Prostate gland (tissue), 2 donors: ENCODE data around the gene TEC.

Experiments used
- POLR2A ChIP-seq: fragments of 450-650 bp; IDR thresholded peaks from one replicate; pipeline ENCODE4 v1.6.1; 2016; ENCODE audit warnings: antibody characterized with exemption, mild to moderate bottlenecking
- POLR2AphosphoS5 ChIP-seq: sonication (generic); formaldehyde crosslinking; IDR thresholded peaks from one replicate; pipeline ENCODE4 v1.6.1; 2017; ENCODE audit warnings: antibody characterized with exemption
- TF ChIP-seq, protein P1 (sequence below), 4 experiments: fragments of 200-600 bp in 2 of 4; fragments of 450-650 bp in 2 of 4; sonication (generic) in 2 of 4; IDR thresholded peaks; 1 replicate in 3 of 4; 2 replicates in 1 of 4; pipeline ENCODE4 v1.5.1; 2016 to 2019; ENCODE audit warnings: antibody characterized with exemption in 4 of 4, mild to moderate bottlenecking in 2 of 4, moderate library complexity in 2 of 4

DNA sequence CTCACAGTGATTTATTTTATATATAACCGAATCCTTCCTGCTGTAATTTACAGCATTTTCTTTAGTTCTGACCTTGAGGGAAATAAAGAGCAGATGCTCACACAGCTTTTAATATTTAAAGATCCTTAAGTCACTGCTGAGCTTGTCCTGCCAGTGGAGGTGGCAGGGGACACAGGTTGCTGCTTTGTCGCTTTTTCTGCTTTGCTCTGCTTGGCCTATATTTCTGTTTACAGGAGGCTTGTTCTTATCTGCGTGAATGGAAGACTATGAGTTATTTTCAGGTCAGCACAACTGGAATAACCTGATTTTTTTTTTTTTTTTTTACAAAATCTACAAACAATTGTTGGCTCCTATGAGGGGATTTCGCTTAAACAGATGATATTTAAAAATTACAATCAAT lies 137.9 kb downstream of the TEC start:
- TF ChIP-seq, protein P1, sequence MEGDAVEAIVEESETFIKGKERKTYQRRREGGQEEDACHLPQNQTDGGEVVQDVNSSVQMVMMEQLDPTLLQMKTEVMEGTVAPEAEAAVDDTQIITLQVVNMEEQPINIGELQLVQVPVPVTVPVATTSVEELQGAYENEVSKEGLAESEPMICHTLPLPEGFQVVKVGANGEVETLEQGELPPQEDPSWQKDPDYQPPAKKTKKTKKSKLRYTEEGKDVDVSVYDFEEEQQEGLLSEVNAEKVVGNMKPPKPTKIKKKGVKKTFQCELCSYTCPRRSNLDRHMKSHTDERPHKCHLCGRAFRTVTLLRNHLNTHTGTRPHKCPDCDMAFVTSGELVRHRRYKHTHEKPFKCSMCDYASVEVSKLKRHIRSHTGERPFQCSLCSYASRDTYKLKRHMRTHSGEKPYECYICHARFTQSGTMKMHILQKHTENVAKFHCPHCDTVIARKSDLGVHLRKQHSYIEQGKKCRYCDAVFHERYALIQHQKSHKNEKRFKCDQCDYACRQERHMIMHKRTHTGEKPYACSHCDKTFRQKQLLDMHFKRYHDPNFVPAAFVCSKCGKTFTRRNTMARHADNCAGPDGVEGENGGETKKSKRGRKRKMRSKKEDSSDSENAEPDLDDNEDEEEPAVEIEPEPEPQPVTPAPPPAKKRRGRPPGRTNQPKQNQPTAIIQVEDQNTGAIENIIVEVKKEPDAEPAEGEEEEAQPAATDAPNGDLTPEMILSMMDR (IDR thresholded peaks at IDR 0.05) = no peak
- TF ChIP-seq POLR2A = no peak
- TF ChIP-seq POLR2AphosphoS5 = peak; percentile 16
